Fibroblast of skin of back (primary cell): ENCODE data around the gene GBP1.

Source experiments
- DNase-seq: peaks from one replicate; pipeline ENCODE4 v3.0.0-alpha.2; 2013

The GBP1 gene

GRCh38 chr1:89005286-89006151 is 59.5 kb downstream of the GBP1 start:
- DNase-seq: no peak
